Measurements from ENCODE around the gene DEFB129.
"Not testable (repeated sequence)": the region's sequence is repeated elsewhere in the genome, so short reads cannot be mapped to it uniquely, and the experiment has no call there.

DEFB129 gene, protein sequence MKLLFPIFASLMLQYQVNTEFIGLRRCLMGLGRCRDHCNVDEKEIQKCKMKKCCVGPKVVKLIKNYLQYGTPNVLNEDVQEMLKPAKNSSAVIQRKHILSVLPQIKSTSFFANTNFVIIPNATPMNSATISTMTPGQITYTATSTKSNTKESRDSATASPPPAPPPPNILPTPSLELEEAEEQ

DNA sequence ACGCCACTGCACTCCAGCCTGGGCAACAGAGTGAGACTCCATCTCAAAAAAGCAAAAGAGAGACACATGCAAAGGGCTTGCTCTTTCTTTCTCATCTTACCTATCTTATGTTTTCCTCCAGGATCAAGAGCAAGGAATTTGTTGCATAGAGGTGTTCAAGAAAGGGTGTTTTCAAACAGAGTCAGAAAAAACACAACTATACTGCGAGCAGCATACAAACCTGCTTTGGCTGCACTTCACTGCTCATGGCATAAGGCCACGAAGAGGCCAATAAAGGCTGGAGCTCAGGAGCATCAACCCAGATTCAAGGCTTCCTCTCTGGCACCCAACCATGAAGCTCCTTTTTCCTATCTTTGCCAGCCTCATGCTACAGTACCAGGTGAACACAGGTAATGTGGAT is at the start of gene DEFB129:
DEFB129 (plus strand) TSS at position 301 of the 400 bp plus-strand sequence; CDS start at position 332, 31 bp downstream.
- no peak for DNase-seq

DNA sequence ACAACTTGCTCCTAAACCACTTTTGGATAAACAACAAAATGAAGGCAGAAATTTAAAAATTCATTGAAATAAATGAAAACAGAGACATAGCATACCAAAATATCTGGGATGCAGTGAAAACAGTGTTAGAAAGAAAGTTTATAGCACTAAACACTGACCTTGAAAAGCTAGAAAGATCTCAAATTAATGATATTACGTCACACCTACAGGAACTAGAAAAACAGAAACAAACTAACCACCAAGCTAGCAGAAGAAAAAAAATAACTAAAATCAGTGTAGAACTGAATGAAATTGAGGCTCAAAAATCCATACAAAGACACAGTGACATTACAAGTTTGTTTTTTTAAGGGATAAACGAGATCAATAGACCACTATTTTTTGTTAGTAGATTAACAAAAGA is 42.8 kb upstream of the DEFB129 start:
- no peak for DNase-seq

DNA sequence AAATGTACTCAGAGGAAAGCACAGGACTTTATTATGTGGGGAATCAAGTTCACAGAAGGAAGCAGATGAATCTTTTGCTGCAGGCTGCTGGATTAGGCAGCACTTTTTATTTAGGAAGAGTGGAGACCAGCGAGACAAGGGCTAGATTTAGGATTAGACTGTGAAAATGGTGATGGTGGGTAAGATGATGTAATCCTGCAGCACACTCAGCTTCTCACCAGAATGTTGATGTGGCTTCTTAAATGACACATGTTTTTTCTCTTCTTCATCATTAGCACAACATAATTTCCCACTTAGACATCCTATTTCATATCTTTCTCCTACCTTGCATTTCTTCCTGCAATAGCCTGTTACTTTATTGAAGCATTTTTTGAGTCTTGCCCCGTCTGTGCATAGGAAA is 39.3 kb upstream of the DEFB129 start:
- no peak for DNase-seq

DNA sequence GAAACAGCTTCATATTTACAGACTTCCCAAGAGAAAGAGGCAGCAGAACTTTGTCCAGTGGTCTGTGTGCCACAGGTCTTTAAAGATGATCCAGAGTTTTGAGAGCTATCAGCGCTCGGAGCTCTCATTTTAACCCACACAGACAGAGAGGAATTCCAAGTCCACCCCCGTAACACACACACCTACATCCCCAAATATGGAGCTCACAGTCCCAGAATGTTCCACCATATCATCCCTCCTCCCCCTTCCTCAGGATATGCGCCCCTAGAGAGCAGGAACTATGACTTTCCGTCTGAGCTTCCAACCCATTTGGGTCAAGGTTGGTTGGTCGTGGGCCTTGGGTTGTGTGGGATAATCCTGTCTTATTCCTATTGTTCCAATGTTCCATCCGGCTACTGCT is 37.4 kb upstream of the DEFB129 start, which contains the start of gene DEFB128:
DEFB128 (minus strand) TSS at position 101 of the 400 bp plus-strand sequence; CDS start at position 13, 88 bp downstream.
- DNase-seq: no peak

DNA sequence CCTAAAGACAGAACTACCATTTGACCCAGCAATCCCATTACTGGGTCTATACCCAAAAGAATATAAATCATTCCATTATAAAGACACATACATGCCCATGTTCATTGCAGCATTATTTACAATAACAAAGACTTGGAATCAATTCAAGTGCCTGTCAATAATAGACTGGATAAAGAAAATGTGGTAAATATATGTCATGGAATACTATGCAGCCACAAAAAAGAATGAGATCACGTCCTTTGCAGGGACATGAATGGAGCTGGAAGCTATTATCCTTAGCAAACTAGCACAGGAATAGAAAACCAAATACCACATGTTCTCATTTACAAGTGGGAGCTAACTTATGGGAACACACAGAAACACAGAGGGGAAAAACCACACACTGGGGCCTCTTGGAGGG is 28.8 kb upstream of the DEFB129 start:
- no peak for DNase-seq

DNA sequence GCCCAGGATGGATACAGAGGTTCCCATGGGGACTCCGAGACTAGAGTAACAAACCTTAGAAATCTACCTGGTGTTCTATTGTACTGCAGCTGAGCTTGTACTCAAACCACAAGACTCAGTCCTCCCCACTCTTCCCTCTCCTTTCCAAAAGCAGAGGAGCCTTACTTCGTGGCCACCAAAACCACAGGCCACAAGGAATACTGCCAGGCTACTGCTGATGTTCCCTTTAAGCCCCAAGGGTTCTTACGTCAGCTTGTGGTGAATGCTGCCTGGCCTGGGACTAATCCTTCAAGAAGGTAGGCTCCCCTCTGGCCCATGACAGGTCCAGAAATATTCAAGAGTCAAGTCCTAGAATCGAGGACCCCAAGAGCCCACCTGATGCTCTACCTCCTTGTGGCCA is 27.1 kb upstream of the DEFB129 start:
- DNase-seq: no peak

DNA sequence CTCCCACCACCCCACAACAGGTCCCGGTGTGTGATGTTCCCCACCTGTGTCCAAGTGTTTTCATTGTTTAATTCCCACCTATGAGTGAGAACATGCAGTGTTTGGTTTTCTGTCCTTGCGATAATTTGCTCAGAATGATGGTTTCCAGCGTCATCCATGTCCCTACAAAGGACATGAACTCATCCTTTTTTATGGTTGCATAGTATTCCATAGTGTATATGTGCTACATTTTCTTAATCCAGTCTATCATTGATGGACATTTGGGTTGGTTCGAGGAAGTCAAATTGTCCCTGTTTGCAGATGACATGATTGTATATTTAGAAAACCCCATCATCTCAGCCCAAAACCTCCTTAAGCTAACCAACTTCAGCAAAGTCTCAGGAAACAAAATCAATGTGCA is 23.4 kb upstream of the DEFB129 start:
- not testable (repeated sequence) for DNase-seq

DNA sequence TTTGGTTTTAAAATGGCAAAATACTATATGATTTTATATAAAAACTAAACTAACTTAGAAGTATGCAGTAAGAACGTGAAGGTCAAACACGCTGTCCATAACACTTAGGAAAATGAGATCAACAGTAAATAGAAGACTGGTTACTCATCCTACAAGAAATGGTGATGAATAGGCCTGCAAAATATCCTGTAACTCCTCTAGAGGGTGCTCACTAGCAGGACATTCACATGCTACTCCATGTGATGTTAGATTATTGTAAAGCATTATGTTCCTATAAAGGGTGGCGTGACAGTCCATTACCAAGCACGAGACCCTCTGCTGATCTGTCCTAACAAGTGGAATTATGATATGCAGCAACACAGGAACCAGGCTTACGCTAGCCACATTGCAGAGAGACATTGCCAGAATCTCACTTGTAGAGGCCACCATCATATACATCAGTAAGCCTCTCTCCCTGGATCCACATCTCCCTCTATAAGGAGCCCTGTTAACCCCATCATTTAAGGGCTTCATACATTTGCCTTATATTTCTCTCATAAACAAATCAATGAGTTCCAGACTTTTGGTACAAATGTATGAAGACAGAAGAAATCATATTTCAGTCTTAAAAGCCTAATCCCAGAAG is 18.0 kb upstream of the DEFB129 start:
- no peak for DNase-seq

DNA sequence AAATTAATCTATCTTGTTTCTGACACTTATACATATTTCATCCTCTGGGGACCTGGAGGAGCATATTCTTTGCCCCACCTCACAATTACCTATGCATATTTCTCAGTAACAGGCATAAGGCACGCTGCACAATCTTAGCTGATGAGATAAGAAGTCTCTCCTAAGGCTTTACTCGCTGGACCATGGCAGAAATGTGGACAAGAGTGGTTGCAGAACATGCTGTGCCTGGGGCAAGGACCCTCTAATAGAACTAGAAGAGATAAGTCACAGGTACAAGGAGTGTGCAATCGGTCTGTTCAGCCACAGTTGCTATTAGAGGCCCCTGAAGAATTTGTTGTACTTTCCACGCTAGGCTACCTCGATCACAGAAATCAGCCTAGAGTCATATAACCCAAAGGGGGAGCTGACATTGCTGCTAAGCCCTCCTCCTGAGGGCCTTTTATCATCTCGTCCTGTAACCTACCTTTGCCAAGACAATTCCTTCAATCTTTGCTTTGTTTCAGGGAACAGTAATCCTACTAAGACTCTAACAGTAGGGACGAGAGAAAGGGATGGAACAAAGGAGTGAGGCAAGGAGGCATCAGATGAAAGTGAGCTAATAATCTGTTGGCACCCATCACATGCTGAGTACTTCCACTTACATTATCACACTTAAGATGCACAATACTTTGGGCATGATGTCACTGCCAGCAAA is 16.1 kb upstream of the DEFB129 start:
- no peak for DNase-seq

DNA sequence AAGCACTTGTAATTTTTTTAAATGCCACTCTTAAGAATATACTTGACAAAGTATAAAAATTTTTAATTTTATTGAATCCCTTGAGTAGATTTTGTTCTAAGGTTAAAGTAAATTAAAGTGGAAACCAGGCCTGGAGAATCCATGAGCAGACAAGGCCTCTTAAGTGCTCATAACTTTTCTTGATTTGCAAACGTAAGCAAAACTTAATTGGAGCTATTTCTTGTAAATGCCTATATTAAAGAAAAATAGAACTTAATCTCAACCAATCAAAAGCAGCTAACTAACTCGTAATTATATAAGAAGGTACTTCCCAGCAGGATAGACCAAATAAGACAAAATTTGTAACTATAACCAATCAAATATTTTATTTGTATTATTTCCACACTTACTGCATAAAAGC is 12.7 kb upstream of the DEFB129 start:
- no peak for DNase-seq

DNA sequence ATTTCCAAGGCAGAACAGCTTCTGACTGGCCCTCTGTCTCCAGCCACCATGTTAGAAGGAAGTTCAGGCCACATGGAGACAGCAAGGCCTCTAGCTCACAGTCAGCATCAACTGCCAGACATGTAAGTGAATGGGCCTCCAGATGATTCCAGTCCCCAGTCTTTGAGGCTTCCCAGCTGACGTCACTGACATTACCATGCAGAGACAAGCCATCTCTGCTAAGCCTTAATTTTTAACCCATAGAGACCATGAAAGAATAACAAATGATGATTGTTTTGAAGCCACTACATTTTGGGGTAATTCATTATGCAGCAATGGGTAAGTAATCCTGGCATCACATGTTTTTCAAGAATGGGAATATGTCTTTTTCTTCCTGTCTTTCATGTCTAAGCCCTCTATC is 11.3 kb upstream of the DEFB129 start:
- DNase-seq: no peak

DNA sequence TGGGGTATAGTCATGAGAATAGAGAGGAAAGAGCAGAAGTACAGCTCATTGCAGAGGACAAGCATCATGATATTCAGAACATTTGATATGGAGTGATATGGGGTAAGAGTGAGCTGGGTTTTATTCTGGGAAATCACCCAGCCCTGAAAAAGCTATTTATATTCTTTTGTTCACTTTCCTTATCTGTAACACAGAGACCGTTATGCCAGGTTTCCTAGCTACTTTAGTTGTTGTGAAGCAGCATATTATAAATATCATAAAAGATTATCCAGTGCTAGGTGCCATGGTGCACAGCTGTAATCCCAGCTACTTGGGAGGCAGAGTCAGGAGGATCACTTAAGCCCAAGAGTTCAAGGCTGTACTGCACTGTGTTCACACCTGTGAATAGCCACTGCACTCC is 9.8 kb upstream of the DEFB129 start:
- DNase-seq: no peak

DNA sequence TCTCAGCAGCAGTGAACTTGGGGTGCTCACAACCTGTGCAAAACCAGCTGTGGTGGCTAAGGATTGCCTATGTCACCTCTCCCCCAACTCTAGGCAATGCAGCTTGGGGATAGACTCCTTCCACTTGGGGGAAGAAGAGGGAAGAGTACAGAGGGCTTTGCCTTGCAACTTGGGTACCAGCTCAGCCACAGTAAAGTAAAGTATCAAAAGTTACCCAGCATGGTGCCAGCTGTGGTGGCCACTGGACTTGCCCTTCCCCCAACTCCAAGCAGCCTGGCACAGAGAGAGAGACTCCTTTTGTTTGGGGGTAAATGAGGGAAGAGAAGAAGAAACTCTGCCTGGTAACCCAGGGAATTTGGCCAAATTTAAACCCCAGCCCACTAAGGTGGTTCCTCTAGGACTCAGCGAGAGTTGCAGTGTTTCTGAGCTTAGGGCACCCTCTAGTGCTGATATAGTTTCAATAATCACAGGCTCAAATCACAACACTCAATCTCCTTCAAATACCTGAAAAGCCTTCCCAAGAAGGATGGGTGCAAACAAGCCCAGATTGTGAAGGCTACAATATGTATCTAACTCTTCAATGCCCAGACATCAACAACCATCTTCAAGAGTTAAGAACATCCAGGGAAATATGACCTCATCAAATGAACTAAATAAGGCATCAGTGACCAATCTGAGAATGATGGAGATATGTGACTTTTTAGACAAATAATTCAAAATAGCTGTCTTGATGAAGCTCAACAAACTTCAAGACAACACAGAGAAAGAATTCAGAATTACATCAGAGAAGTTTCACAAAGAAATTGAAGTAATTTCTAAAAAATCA is 7.6 kb upstream of the DEFB129 start:
- DNase-seq: no peak

DNA sequence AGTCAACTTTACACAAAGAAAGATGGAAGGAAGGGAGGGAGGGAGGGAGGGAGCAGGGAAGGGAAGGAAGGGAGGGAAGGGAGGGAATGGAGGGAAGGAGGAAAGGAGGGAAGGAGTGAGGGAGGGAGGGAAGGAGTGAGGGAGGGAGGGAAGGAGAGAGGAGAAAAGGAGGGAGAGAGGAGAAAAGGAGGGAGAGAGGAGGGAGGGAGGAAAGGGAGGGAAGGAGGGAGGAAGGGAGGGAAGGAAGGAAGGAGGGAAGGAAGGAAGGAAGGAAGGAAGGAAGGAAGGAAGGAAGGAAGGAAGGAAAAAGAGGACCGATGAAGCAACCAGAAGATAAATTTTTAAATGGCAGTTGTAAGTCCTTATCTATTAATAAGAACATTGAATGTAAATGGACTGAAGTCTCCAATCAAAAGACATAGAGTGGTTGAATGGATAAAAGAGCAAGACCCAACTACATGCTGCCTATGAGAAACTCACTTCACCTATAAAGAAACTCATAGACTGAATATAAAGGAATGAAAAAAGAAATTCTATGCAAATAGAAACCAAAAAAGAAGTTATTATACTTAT is 5.7 kb upstream of the DEFB129 start:
- no peak for DNase-seq

DNA sequence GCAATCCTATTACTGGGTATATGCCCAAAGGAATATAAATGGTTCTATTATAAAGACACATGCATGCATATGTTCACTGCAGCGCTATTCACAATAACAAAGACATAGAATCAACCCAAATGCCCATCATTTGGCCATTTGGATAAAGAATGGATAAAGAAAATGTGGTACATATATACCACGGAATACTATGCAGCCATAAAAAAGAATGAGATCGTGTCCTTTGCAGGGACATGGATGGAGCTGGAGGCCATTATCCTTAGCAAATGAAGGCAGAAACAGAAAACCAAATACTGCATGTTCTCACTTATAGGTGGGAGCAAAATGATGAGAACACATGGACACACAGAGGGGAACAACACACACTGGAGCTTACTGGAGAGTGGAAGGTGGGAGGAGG is 1.2 kb upstream of the DEFB129 start:
- not testable (repeated sequence) for DNase-seq

DNA sequence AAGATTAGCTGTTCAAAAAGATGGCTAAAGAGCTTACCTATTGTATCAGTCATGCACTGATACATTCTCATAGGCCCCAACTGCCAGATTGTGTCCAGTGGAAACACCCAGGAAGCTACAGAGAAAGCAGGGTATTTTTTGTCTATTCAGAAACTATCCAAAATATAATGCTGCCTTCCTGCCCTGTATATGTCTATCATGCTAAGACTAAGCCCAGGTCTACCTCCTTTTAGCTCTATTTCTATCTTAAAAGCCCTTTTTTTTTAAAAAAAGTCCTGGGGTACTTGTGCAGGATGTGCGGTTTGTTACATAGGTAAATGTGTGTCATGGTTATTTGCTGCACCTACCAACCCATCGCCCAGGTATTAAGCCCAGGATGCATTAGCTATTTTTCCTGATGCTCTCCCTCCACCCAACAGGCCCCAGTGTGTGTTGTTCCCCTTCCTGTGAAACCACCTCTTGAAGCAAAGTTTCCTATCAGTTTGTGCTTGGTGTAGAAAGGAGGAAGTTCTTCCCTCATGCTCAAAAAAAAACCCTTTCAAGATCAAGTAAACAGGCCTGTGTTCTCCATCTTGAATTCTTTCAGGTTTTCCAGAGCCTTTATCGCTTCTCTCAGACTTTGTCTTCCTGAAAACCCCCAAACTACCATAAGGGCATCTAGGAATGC is 514 bp downstream of the DEFB129 start:
- DNase-seq: no peak

DNA sequence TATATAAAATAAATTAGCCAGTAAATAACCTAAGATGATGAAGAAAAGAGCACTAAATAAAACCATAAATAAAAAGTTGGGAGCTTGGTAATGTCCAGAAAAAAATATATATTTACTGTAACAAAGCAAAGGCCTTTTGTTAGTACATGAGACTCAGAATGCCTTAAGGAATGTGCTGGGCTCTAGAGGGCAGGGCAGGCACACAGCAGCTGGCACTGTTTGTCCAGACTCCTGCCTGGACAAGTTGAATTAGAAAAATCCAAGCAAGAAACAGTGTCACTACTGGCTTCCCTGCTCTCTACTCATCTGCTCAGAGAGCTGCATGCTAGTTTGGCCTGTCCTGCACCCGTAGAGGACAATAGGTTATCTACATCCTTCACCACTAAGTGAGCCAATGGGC is 8.8 kb downstream of the DEFB129 start:
- no peak for DNase-seq

DNA sequence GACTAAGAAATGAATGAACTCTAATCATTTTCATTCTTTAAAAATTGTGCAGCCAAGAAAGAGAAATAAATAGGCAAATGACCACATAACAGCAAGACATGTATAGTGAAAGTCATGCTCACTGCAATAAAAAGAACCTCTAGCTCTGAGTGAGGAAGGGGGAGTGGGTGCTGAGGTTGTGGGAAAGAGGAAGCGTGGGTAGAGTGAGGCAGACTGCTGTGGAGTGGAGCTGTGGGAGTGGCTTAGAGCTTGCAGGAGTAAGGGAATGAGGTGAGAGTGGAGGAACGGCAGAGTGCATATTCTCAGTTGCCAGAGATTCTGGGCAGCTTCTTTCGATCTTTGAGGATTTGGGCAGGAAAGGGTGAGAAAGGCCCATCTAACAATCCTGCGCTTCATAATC is 10.4 kb downstream of the DEFB129 start:
- DNase-seq: no peak

DNA sequence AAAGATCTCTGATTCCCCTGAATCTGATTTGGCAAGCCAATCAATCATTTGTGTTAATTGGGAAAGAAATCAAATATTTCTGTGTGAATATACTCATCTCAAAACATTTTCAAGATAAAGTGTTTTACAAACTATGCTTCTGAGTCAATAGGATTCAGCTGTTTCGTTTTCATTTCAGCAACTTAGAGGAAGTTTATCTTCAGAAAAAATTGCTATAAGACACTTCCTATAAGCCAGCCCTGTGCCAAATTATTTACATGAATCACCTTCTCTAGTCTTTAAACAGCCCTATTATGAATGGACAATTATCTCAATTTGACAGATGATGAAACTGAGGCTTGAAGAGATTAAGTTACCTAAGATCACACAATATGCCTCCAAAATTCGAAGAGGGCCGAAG is 10.9 kb downstream of the DEFB129 start:
- DNase-seq: no peak

DNA sequence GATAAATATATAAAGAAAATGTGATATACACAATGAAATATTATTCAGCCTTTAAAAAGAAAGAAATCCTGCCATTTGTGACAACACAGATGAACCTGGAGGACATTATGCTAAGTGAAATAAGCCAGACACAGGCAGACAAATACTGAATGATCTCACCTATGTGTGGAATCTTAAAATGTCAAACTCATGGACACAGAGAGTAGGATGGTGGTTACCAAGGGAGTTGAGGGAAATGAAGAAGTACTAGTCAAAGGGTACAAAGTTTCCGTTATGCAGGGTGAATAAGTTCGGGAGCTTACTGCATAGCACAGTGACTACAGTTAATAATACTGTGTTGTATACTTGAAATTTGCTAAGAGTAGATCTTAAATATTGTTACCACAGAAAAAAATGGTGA is 15.8 kb downstream of the DEFB129 start:
- no peak for DNase-seq

DNA sequence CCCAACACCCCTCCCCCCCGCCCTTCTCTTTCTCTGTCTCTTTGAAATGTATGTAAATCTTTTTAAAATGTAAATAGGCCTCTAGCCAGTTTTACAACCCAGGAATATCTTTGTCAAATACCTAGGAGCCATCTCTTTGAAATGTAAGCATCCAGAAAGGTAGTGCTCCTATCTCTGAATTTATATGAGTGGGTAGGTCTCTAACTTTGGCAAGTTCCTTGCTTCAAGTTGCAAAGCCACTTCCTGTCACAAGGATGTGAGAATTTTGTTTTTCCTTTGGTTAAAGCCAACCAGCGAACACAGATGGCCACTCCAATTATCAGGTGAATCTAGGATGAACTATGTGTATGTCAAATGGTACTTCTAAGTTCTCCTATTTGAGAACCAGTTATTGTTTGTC is 24.3 kb downstream of the DEFB129 start:
- DNase-seq: no peak

DNA sequence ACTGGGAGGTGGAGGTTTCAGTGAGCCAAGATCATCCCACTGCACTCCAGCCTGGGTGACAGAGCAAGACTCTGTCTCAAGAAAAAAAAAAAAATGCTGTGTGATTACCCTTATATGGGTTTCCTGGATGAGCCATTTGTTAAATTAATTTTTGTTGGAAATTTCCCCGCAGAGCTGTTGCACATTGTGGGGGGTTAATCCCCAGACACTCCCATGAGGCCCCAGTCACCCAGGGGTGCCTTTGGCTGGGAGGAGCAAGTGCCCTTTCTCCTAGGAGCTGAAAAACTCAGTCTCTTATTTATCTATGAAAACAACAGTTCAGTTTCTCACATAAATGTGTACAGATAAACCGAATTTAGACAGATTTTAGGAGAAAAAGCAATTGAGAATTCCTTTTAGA is 25.7 kb downstream of the DEFB129 start:
- DNase-seq: no peak

DNA sequence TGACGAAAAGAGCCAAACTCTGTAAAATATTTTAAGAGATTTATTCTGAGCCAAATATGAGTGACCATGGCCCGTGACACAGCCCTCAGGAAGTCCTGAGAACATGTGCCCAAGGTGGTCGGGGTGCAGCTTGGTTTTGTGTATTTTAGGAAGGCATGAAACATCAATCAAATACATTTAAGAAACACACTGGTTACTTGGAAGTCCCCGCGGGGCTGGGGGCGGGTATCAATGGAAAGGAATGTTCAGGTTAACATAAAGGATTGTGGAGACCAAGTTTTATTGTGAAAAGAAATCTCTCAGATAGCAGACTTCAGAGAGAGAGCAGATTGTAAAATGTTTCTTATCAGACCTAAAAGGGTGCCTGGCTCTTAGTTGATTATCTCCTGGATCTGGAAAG is 26.4 kb downstream of the DEFB129 start:
- not testable (repeated sequence) for DNase-seq

Measured in NCI-H2107 (cell line).